ENCODE results near the gene COX8A. TPM values are rescaled to one million over a fixed set of nuclear protein-coding genes. Genes with fewer than 3 reads are reported as not detected.

Gene COX8A
- total and polyA plus RNA-seq, 2 of the 13 experiments (the other 11 are each of a cell fraction or from before 2014, with no cell fraction given): 202 to 406 TPM

DNA sequence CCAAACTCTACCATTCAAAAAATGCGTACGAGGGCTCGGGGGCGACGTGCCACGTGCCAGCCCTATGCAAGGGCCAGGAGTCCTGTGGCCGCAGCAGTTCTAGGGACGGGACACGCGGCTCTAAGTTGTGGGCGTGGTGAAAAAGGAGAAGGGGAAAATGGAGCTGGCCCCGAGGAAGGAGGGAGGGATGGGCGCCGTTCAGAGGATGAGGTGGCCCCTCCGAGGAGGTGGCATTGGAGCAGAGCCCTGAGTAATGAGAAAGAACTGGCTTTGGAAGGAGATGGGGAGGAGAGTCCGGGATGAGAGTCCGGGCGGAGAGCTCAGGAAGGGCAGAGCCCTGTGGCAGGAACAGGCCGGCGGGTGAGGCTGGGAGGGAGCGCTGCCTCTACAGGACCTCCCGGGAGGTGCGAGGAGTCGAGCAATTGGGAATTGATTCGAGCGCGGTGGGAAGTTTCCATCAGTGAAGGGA is 32.8 kb downstream of the COX8A start (continued):
- TF ChIP-seq, protein P1, sequence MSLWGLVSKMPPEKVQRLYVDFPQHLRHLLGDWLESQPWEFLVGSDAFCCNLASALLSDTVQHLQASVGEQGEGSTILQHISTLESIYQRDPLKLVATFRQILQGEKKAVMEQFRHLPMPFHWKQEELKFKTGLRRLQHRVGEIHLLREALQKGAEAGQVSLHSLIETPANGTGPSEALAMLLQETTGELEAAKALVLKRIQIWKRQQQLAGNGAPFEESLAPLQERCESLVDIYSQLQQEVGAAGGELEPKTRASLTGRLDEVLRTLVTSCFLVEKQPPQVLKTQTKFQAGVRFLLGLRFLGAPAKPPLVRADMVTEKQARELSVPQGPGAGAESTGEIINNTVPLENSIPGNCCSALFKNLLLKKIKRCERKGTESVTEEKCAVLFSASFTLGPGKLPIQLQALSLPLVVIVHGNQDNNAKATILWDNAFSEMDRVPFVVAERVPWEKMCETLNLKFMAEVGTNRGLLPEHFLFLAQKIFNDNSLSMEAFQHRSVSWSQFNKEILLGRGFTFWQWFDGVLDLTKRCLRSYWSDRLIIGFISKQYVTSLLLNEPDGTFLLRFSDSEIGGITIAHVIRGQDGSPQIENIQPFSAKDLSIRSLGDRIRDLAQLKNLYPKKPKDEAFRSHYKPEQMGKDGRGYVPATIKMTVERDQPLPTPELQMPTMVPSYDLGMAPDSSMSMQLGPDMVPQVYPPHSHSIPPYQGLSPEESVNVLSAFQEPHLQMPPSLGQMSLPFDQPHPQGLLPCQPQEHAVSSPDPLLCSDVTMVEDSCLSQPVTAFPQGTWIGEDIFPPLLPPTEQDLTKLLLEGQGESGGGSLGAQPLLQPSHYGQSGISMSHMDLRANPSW (CRISPR knock-in tag; IDR thresholded peaks at IDR 0.05; ENCODE audit: borderline replicate concordance): no peak
- no peak for TF ChIP-seq MAFK (conservative IDR thresholded peaks at IDR 0.05 in 1 of 2, IDR thresholded peaks at IDR 0.05 in 1 of 2; ENCODE audit: low read length in 2 of 2)
- no peak for TF ChIP-seq ZFP1 (CRISPR knock-in tag; IDR thresholded peaks at IDR 0.05)
- TF ChIP-seq MED8 (CRISPR knock-in tag; IDR thresholded peaks at IDR 0.05; ENCODE audit: insufficient replicate concordance): no peak
- TF ChIP-seq NFATC3 (CRISPR knock-in tag; IDR thresholded peaks at IDR 0.05): 0 out of 2 replicates have a peak, but pooled peaks have one; percentile 14
- no peak for TF ChIP-seq MED13 (CRISPR knock-in tag; IDR thresholded peaks at IDR 0.05)
- no peak for TF ChIP-seq U2AF2 (IDR thresholded peaks at IDR 0.05; ENCODE audit: low read depth, low read length)
- TF ChIP-seq ZBTB1 (CRISPR knock-in tag; IDR thresholded peaks at IDR 0.05; ENCODE audit: borderline replicate concordance): no peak
- no peak for TF ChIP-seq YY1 (IDR thresholded peaks at IDR 0.05; ENCODE audit: insufficient read depth, insufficient replicate concordance, low read depth, low read length)
- TF ChIP-seq, protein P2, sequence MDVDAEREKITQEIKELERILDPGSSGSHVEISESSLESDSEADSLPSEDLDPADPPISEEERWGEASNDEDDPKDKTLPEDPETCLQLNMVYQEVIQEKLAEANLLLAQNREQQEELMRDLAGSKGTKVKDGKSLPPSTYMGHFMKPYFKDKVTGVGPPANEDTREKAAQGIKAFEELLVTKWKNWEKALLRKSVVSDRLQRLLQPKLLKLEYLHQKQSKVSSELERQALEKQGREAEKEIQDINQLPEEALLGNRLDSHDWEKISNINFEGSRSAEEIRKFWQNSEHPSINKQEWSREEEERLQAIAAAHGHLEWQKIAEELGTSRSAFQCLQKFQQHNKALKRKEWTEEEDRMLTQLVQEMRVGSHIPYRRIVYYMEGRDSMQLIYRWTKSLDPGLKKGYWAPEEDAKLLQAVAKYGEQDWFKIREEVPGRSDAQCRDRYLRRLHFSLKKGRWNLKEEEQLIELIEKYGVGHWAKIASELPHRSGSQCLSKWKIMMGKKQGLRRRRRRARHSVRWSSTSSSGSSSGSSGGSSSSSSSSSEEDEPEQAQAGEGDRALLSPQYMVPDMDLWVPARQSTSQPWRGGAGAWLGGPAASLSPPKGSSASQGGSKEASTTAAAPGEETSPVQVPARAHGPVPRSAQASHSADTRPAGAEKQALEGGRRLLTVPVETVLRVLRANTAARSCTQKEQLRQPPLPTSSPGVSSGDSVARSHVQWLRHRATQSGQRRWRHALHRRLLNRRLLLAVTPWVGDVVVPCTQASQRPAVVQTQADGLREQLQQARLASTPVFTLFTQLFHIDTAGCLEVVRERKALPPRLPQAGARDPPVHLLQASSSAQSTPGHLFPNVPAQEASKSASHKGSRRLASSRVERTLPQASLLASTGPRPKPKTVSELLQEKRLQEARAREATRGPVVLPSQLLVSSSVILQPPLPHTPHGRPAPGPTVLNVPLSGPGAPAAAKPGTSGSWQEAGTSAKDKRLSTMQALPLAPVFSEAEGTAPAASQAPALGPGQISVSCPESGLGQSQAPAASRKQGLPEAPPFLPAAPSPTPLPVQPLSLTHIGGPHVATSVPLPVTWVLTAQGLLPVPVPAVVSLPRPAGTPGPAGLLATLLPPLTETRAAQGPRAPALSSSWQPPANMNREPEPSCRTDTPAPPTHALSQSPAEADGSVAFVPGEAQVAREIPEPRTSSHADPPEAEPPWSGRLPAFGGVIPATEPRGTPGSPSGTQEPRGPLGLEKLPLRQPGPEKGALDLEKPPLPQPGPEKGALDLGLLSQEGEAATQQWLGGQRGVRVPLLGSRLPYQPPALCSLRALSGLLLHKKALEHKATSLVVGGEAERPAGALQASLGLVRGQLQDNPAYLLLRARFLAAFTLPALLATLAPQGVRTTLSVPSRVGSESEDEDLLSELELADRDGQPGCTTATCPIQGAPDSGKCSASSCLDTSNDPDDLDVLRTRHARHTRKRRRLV (CRISPR knock-in tag; IDR thresholded peaks at IDR 0.05): no peak
- no peak for TF ChIP-seq ZNF766 (CRISPR knock-in tag; IDR thresholded peaks at IDR 0.05; ENCODE audit: borderline replicate concordance)
- TF ChIP-seq PAX8 (CRISPR knock-in tag; IDR thresholded peaks at IDR 0.05; ENCODE audit: borderline replicate concordance): 0 out of 2 replicates have a peak, but pooled peaks have one; percentile 51
- TF ChIP-seq DNMT3B (CRISPR knock-in tag; conservative IDR thresholded peaks at IDR 0.05): no peak
- TF ChIP-seq KLF11 (CRISPR knock-in tag; IDR thresholded peaks at IDR 0.05): no peak
- no peak for TF ChIP-seq STAT5B (CRISPR knock-in tag; IDR thresholded peaks at IDR 0.05)
- TF ChIP-seq, protein P3, sequence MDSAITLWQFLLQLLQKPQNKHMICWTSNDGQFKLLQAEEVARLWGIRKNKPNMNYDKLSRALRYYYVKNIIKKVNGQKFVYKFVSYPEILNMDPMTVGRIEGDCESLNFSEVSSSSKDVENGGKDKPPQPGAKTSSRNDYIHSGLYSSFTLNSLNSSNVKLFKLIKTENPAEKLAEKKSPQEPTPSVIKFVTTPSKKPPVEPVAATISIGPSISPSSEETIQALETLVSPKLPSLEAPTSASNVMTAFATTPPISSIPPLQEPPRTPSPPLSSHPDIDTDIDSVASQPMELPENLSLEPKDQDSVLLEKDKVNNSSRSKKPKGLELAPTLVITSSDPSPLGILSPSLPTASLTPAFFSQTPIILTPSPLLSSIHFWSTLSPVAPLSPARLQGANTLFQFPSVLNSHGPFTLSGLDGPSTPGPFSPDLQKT (CRISPR knock-in tag; IDR thresholded peaks at IDR 0.05; ENCODE audit: borderline replicate concordance): no peak
- no peak for TF ChIP-seq ZNF446 (CRISPR knock-in tag; IDR thresholded peaks at IDR 0.05)
- no peak for TF ChIP-seq KAT2B (IDR thresholded peaks at IDR 0.05; ENCODE audit: borderline replicate concordance, low read depth, low read length)
- no peak; the same call in 1 of the 2 replicates for TF ChIP-seq ZMYM2 (CRISPR knock-in tag; IDR thresholded peaks at IDR 0.05)
- TF ChIP-seq SMC3 (IDR thresholded peaks at IDR 0.05; ENCODE audit: low read length): no peak

All from HepG2 (cell line).